Measurements from ENCODE around the gene SNTA1. TPM values are rescaled to one million over a fixed set of nuclear protein-coding genes. Genes with fewer than 3 reads are reported as not detected.

Gene SNTA1
- 5.5 and 9.2 TPM in 2 replicates for total RNA-seq

DNA sequence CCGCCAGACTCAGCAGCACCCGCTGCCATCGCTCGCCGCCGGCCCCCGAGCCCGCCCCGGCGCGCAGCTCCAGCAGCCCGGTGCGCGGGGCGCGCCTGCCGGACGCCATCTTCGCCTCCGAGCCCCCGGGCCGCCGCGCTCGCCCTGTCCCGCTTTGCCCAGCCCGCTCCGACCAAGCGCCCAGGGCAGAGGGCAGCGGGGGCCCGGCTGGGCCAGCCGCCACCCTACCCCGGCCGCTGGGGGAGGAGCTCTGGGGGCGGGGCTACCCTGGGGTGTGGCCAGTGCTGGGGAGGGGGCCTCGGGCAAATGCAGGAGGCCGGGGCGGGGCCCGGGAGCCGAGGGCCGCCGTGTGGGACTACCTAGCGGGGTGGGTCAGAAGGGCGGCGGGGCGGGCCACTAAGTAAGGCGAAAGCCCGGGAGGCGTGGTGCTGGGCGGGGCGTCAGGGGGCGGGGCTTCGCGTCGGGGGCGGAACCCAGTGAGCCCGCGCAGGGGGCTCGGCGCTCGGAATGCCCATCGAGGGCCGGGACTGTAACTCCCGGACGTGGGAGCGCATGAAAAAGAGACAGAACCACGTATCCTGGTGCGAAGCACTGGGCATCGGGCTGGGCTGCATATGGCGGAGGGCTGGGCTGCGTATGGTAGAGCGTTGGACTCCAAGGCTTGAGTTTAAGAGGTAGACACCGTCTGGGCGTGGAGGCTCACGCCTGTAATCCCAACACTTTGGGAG lies at the start of gene SNTA1:
TSS of gene SNTA1 (minus strand) at position 252 of the 728 bp plus-strand sequence. CDS start at position 109, 143 bp downstream.

DNA sequence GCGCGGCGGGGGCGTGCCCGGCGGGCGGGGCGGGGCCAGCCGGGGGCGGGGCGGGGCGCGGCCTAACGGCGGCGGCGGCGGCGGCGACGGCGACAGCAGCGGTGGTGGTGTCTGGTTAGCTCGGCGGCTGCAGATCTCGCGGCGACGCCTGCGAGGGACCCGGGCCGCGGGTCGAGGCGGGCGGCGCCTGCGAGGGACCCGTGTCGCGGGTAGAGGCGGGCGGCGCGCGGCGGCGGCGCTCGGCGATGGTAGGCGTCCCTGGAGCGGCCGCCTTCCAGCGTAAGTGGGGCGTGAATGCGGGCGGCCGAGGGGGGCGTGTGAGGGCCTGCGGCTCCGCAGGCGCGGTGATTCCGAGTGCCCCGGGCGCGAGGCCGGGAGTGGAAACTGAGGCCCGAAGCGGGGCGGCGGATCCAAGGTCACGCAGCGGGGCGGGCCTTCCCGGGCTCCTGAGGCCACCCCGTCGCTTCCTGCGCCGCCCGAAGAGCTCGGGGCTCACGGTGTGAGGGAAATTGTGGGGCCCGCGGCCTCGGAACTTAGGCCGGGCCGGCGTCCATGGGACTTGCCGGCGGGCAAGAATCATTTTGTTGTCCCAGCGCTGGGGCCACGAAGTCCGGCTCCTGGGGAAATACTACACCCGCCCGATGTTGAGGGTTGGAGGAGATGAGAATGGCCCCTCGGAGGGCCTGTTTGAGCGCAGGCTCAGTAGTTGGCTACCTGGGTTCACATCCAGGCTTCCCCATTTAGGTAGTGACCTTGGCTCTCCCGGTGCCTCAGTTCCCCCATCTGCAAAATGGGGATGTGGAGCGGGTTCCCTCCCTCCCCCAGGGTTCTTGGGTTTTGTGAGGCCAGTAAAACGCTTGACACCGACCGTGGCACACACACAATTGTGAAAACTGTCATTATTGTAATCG lies 46.7 kb upstream of the SNTA1 start, which contains the start of gene CBFA2T2:
TSS of gene CBFA2T2 (plus strand) at position 74 of the 911 bp plus-strand sequence. CDS start at position 246, 172 bp downstream.

DNA sequence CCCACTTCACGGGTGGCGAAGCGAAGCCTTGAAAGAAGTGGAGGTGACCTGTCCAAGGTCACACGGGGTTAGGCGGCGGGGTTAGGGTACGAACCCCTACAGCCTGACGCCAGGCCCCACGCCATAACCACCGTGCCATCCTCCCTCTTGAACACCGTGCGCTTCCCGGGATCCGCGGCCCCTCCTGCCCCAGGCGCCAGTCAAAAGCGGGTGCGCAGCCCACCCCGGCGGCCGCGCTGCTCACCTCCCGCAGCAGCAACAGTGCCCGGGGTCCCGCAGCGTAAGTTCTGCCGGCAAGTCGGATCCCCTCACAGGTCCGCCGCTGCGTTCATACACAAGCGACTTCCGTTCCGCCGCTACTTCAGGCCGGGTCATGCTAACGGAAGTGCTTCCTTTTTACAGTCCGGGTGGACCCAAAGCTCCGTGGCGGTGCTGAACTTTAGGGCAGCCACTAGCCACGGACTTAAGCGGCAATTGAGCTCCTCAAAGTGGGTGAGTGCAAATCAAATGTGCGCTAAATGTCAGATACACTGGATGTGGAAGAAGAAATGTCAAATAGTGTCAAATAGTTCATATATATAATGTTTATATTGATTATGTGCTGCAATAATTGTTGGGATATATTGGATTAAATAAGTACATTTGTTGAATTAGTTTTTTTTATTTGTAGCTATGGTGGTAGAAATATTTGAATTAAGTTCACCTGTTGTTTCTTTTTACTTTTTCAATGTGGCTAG lies 42.2 kb downstream of the SNTA1 start, which contains the start of gene CDK5RAP1:
TSS of gene CDK5RAP1 (minus strand) at position 336 of the 737 bp plus-strand sequence. CDS start 4,455 bp downstream, outside the sequence.

Other genes starting within 250 kb of the SNTA1 start
- not detected in 2 replicates for gene BPIFA3, start 226.4 kb downstream of the SNTA1 start, total RNA-seq
- gene BPIFA1, start 207.8 kb downstream of the SNTA1 start, total RNA-seq, result 24.0 TPM in 1 of 2 replicates, not detected in the other
- 3.3 TPM in 1 of 2 replicates, not detected in the other for gene BPIFB1, start 160.5 kb downstream of the SNTA1 start, total RNA-seq
- 22.4 and 29.4 TPM in 2 replicates for gene CDK5RAP1, start 42.2 kb downstream of the SNTA1 start, total RNA-seq
- gene CBFA2T2, start 46.3 kb upstream of the SNTA1 start, total RNA-seq, result 5.5 and 12.2 TPM in 2 replicates
- under 0.01 TPM in 1 of 2 replicates, not detected in the other for gene C20orf144, start 218.6 kb upstream of the SNTA1 start, total RNA-seq
- 1.4 and 1.7 TPM in 2 replicates for gene ACTL10, start 223.2 kb upstream of the SNTA1 start, total RNA-seq
- gene NECAB3, start 230.7 kb upstream of the SNTA1 start, total RNA-seq, result 8.2 and 10.5 TPM in 2 replicates
- 0.34 and 0.36 TPM in 2 replicates for gene E2F1, start 242.6 kb upstream of the SNTA1 start, total RNA-seq

All from nasal cavity respiratory epithelium epithelial cell of viscerocranial mucosa (primary cell).